Muscle layer of duodenum (tissue), 2 donors: ENCODE measurements around the gene GAN.

Experiments used
- H3K27ac ChIP-seq: one replicate; pipeline ENCODE4 v1.7.0; 2013; ENCODE audit warnings: mild to moderate bottlenecking, low read length
- H3K27me3 ChIP-seq: one replicate; pipeline ENCODE4 v1.7.0; 2013; ENCODE audit warnings: low read depth, mild to moderate bottlenecking, control low read depth, low read length
- H3K36me3 ChIP-seq, 2 donors: one replicate each; pipeline ENCODE4 v1.7.0; 2013; ENCODE audit warnings: low read length in 2 of 2, control low read depth in 1 of 2, mild to moderate bottlenecking in 1 of 2; ENCODE audit not compliant: insufficient read depth in 2 of 2, control insufficient read depth in 1 of 2
- H3K4me1 ChIP-seq, 2 donors: one replicate each; pipeline ENCODE4 v1.7.0; 2013; ENCODE audit warnings: low read length in 2 of 2, mild to moderate bottlenecking in 2 of 2, control low read depth in 1 of 2, moderate library complexity in 1 of 2; ENCODE audit not compliant: insufficient read depth in 2 of 2, control insufficient read depth in 1 of 2
- H3K4me3 ChIP-seq, 2 donors: one replicate each; pipeline ENCODE4 v1.7.0; 2013; ENCODE audit warnings: low read length in 2 of 2, low read depth in 1 of 2, mild to moderate bottlenecking in 1 of 2
- H3K9me3 ChIP-seq, 2 donors: one replicate each; pipeline ENCODE4 v1.7.0; 2013; ENCODE audit warnings: low read length in 2 of 2, control low read depth in 1 of 2, mild to moderate bottlenecking in 1 of 2; ENCODE audit not compliant: control insufficient read depth in 1 of 2
- donor health status: healthy.

Gene GAN

GRCh38 chr16:81279392-81279791, 35.4 kb upstream of the GAN start:
- Histone ChIP-seq H3K36me3 (no peaks in the 10 kb centered on the region), H3K4me1 (no peaks in the 10 kb centered on the region), H3K9me3 (no peaks in the 10 kb centered on the region), H3K27ac (no peak overlapping the region), H3K4me3 (no peak overlapping the region), H3K27me3 (no peaks in the 10 kb centered on the region)

- Histone ChIP-seq H3K4me3 (no peak overlapping the region), H3K4me1 (no peaks in the 10 kb centered on the region), H3K36me3 (no peaks in the 10 kb centered on the region), H3K27me3 (no peaks in the 10 kb centered on the region), H3K27ac (no peak overlapping the region), H3K9me3 (no peaks in the 10 kb centered on the region)
Observed at GRCh38 chr16:81280393-81280792, 34.4 kb upstream of the GAN start.

DNA sequence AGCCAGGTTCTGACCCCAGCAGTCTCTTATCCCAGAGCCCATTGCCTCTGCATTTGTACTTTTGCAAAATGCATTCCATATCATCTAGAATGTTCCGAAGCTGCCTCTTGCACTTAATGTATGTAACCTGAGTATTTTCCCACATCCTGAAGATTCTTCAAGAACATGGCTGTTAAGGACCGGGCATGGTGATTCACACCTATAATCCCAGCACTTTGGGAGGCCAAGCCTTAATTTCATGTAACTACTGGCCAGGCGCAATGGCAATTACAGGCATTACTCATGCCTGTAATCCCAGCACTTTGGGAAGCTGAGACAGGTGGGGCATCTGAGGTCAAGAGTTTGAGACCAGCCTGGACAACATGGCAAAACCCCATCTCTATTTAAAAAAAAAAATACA, 31.7 kb upstream of the GAN start:
- no peaks in the 10 kb centered on the region for H3K36me3 ChIP-seq
- H3K27me3 ChIP-seq = no peaks in the 10 kb centered on the region
- no peaks in the 10 kb centered on the region for H3K4me1 ChIP-seq
- H3K9me3 ChIP-seq = no peaks in the 10 kb centered on the region
- no peak overlapping the region for H3K27ac ChIP-seq
- H3K4me3 ChIP-seq = no peak overlapping the region

GRCh38 chr16:81284995-81285600, 29.7 kb upstream of the GAN start:
- no peak overlapping the region for H3K4me3 ChIP-seq
- H3K9me3 ChIP-seq = no peaks in the 10 kb centered on the region

DNA sequence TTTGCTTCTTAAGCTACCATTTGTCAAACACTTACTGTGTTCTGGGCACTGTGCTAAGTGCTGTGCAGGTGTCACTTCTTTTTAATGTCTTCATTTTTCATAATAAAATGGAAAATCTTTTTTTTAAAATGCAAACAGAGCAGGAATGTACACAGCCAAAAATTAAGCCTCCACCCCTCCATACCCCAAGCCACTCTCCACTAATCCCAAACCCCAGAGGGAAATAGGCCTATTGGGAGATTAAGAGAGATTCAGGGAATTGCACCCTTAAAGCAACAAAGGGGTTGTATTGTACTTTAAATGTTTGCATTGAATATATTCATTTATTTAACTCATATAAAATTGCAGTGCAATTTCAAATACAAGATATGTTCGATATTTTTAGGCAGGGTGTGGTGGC, 28.6 kb upstream of the GAN start:
- H3K4me3 ChIP-seq = no peak overlapping the region
- no peak overlapping the region for H3K27ac ChIP-seq
- no peaks in the 10 kb centered on the region for H3K9me3 ChIP-seq
- H3K27me3 ChIP-seq = no peaks in the 10 kb centered on the region
- H3K36me3 ChIP-seq = no peaks in the 10 kb centered on the region
- no peaks in the 10 kb centered on the region for H3K4me1 ChIP-seq

More at GRCh38 chr16:81284995-81285600, 29.7 kb upstream of the GAN start:
- no peaks in the 10 kb centered on the region for H3K27me3 ChIP-seq
- H3K27ac ChIP-seq = no peak overlapping the region
- H3K36me3 ChIP-seq = no peaks in the 10 kb centered on the region
- no peaks in the 10 kb centered on the region for H3K4me1 ChIP-seq

DNA sequence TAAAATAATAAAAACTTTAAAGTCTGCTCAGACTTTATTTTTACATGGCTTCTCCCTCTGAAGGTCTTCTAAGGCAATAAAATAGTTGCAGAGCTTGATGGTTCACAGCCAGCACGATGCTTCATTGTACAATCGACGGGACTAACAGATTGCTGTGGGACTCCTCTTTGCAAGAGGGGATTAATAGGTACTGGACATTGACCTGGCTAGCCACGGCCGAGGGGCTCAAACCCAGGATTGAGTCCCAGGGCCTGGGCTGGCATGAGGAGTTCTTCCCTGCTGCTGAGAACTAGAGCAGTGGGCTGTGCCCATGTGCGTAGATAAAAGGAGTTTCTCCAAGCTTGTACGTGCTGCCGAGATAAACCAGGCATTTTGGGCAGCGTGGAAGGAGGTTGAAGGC, 23.6 kb upstream of the GAN start:
- Histone ChIP-seq H3K4me3 (no peak overlapping the region), H3K36me3 (no peaks in the 10 kb centered on the region), H3K27me3 (no peaks in the 10 kb centered on the region), H3K9me3 (no peaks in the 10 kb centered on the region), H3K4me1 (no peaks in the 10 kb centered on the region), H3K27ac (no peak overlapping the region)

- Histone ChIP-seq H3K4me1 (no peaks in the 10 kb centered on the region), H3K27me3 (no peaks in the 10 kb centered on the region), H3K36me3 (no peaks in the 10 kb centered on the region), H3K4me3 (no peak overlapping the region), H3K9me3 (no peaks in the 10 kb centered on the region), H3K27ac (no peak overlapping the region)
Observed at GRCh38 chr16:81292936-81293335, 21.8 kb upstream of the GAN start.

GRCh38 chr16:81293909-81294802, 20.6 kb upstream of the GAN start:
- no peaks in the 10 kb centered on the region for H3K4me1 ChIP-seq
- H3K36me3 ChIP-seq = no peaks in the 10 kb centered on the region
- H3K4me3 ChIP-seq = no peak overlapping the region
- no peak overlapping the region for H3K27ac ChIP-seq
- no peaks in the 10 kb centered on the region for H3K9me3 ChIP-seq
- H3K27me3 ChIP-seq = no peaks in the 10 kb centered on the region

DNA sequence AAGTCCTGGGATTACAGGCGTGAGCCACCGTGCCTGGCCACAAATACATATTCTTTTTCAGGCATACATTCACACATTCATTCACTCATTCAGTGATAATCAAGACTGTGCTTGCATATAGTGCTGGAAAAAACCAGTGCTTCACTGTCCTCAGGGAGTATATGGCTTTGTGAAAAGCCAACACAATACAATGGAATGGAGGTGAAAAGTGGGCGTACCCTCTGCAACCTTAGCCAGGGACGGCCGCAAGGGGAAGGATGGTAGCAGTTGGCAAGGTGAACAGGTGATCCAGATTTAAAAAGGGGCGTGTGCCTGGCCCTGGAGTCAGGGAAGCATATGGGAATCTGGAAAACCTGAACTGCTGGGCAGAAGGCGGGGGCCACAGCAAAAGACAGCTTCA, 18.1 kb upstream of the GAN start:
- H3K4me1 ChIP-seq = no peaks in the 10 kb centered on the region
- no peak overlapping the region for H3K27ac ChIP-seq
- no peak overlapping the region for H3K4me3 ChIP-seq
- no peaks in the 10 kb centered on the region for H3K36me3 ChIP-seq
- no peaks in the 10 kb centered on the region for H3K27me3 ChIP-seq
- H3K9me3 ChIP-seq = no peaks in the 10 kb centered on the region

- no peaks in the 10 kb centered on the region for H3K4me1 ChIP-seq
- no peaks in the 10 kb centered on the region for H3K27me3 ChIP-seq
- no peak overlapping the region for H3K4me3 ChIP-seq
- no peaks in the 10 kb centered on the region for H3K9me3 ChIP-seq
- no peak overlapping the region for H3K27ac ChIP-seq
- H3K36me3 ChIP-seq = no peaks in the 10 kb centered on the region
Observed at GRCh38 chr16:81307770-81308169, 7.0 kb upstream of the GAN start.

DNA sequence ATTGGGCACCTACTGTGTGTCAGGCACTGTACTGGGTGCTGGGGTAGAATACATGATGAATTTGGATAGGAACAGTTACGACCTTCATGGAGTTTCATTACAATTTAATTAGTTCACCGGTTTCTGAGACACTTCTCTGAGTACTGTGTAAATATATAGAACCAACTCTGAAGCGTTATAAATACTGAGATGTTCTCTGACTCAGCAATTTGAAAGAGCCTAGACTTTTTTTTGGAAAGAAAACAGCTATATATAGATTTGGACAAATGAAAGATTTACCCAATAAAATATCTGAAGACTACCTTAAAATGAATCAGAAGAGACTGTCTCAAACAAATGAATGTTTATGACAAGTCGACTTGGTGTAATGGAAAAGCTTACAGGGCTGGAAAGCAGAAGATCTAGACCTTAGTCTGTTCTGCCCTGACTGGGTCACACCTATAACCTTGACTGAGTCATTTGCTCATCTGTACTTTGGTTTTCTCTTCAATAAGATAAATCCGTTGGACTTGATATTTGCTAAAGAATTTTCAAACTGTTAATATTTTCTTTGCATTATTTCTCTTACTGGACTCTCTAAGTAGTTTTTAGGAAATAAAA, 4.6 kb upstream of the GAN start:
- Histone ChIP-seq H3K9me3 (no peaks in the 10 kb centered on the region), H3K4me1 (peaks cover 9 to 11% of the 10 kb centered on the region in 2 donors), H3K4me3 (no peak overlapping the region), H3K36me3 (no peaks in the 10 kb centered on the region), H3K27ac (no peak overlapping the region), H3K27me3 (no peaks in the 10 kb centered on the region)
